Measurements from ENCODE around the gene BMF.
"Not testable (repeated sequence)": the region's sequence is repeated elsewhere in the genome, so short reads cannot be mapped to it uniquely, and the experiment has no call there.

BMF gene

DNA sequence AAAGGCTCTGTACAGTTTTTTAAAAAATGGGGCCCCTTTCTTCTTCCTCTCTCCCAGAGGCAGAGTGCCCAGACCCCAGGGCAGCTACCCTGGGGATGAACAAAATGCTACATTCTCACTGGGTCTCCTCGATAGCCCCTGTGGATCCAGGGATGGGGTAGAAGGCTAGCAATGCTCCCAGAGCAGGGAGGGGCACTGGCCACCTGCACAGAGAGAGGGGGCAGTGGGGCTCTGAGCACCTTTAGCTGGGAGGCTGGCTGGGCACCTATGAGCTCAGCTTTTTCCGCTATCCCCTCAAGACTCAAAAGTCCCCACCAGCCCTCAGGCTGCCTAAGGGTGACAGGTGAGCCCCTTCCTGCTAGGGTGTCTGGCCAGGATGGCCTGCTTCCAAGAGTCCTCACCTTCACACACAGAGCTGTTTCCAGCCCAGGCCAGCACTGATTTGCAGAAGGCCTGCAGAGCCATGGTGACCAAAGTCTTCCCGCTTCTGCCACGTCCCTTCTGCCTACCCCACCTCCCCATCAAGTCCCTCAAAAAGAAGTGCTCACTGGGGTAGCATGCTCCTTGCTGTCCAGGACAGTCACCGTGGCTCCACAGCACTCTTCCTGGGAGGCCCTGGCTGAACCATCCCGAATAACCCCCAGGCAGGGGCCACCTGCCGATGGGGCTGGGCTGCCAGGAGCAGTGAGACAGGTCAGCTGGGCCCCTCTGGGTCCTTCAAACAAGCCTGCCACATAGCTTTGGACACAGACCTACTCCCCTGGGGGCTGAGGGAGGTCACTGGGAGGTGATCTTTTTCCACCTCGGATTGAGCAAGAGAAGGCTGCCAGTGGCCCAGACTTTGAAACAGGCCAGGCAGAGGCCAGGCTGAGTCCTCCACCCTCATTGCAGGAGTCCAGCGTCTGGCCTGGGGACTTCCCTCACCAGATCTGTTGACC, 20.4 kb downstream of the BMF start:
- DNase-seq (ENCODE audit: low read depth) = peak; percentile 63

GRCh38 chr15:40087068-40087810, 21.4 kb downstream of the BMF start:
- DNase-seq (ENCODE audit: low read depth) = peak; percentile 30

GRCh38 chr15:40085266-40085665, 23.4 kb downstream of the BMF start:
- peak; percentile 56 for DNase-seq (ENCODE audit: low read depth)

DNA sequence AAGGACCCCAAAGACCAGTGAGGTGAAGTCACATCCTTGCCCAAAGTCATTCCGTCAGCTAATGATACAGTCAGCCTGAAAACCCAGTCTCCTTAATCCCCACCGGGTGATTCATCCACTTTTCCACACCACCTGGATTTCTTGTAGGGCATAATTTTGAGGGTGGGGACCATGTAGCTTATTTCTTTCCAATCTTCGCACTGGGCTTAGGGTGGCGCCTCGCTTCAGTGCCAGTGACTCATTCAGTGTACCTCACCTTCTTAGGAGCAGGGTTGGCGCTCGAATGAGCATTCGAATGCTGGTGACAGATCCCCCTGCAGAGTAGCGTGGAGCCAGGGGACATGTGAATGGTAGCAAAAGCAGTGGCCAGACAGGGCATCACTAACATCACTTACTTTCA, 24.0 kb downstream of the BMF start:
- no peak for DNase-seq (ENCODE audit: low read depth)

- DNase-seq (ENCODE audit: low read depth) = no peak
Observed at GRCh38 chr15:40082195-40082883, 26.3 kb downstream of the BMF start.

DNA sequence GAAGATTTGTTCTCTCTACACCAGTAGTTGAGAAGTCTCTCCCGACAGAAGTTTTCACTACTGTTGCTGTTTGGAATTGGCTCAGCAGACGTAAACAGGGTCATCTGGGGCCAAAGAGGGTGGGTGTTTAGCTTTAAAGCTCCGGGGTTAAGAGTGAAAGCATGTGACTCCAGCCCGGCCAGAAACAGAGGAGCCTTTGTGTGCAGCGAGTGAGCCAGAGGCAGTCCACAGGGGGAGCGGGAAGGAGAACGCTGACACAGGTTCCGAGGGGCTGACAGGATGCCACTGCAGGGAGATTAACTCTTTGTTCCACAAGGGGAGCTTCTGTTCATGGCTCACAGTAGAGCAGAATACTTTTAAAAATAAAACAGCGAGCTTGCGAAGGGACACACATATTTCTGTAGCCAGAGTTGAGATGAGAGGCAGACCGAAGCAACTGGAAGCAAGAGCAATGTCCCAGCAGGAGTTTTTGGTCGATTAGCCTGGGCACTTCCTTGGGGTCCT, 26.9 kb downstream of the BMF start:
- DNase-seq (ENCODE audit: low read depth) = peak; percentile 75

GRCh38 chr15:40080847-40081246, 27.8 kb downstream of the BMF start:
- no peak for DNase-seq (ENCODE audit: low read depth)

GRCh38 chr15:40080104-40080503, 28.6 kb downstream of the BMF start:
- no peak for DNase-seq (ENCODE audit: low read depth)

DNA sequence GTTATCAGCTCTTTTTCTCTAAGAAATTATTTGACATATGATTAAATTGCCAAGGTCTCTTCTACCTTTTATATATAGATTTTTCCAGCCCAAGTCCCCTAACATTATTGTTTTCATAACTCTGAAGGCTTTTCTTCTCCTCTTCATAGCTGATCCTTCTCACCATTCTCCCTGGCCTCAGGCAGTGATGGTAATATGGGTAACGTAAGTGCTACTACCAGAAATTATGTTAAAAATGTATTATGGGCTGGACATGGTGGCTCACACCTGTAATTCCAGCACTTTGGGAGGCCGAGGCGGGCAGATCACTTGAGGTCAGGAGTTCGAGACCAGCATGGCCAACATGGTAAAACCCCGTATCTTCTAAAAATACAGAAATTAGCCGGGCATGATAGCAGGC, 29.2 kb downstream of the BMF start:
- DNase-seq (ENCODE audit: low read depth) = no peak

DNA sequence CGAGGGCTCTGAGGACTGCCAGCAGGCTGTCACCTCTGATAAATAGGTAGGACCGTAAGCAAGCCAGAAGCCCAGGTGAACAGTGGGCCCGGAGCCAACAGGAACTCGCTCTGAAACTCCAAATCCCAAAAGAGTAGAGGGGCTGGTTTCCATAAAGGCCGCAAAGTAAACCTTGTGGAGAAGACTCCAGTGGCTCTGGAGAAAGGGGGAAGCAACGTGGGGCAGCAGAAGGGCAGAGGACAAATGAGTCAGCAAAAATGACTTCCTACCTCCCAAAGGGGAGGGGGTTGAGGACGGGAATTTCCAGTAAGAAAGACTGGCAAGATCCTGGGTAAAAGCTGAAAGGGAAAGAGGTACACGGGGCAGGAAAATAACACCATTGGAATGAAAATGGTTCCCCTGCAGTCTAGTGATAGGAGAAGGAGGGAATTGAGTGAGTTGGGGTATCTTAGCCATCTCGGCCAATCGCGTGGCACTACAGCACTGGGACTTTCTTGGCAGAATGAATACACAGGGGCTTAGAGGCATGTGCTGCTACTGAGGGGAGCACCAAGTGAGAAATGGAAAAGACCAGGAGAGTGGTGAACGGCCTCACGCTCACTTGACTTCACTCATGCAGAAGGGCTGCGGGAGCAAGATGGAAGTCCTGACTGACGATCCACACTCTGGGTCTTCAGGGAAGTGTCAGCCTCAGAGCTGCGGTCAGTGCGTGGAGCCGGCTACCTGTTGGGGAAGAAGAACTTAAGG, 33.2 kb downstream of the BMF start:
- no peak for DNase-seq (ENCODE audit: low read depth)

DNA sequence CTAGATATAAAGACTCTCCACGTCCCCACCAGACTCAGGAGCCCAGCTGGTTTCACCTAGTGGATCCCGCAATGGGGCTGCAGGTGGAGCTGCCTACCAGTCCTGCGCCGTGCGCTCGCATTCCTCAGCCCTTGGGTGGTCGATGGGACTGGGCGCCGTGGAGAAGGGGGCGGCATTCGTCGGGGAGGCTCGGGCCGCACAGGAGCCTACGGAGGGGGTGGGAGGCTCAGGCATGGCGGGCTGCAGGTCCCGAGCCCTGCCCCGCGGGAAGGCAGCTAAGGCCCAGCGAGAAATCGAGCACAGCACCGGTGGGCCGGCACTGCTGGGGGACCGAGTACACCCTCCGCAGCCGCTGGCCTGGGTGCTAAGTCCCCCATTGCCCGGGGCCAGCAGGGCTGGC, 34.0 kb downstream of the BMF start:
- DNase-seq (ENCODE audit: low read depth) = not testable (repeated sequence)

- DNase-seq (ENCODE audit: low read depth) = peak; percentile 62
Observed at GRCh38 chr15:40073716-40074490, 34.8 kb downstream of the BMF start.

GRCh38 chr15:40072216-40072990, 36.3 kb downstream of the BMF start:
- no peak for DNase-seq (ENCODE audit: low read depth)

DNA sequence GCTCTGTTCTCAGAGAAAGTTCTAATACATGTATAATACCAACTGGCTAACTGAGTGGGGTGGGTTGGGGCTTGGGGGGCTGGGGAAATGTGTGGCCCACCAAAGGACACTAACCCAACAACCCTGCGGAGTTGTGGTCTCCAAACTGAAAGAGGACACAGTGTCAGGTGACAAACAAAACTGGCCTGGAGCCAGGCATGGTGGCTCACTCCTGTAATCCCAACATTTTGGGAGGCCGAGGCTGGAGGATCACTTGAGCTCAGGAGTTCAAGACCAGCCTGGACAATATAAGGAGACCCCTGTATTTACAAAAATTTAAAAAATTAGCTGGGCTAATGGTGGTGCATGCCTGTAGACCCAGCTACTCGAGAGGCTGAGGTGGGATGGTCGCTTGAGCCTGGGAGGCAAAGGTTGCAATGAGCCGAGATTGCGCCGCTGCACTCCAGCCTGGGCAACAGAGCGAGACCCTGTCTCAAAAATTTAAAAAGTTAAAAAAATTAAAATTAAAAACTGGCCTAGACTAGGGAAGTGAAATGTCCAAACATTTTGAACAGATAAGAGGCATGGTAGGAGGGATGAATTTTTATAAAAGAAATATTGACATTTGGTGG, 38.0 kb downstream of the BMF start:
- DNase-seq (ENCODE audit: low read depth) = no peak

GRCh38 chr15:40070166-40070557, 38.5 kb downstream of the BMF start:
- no peak for DNase-seq (ENCODE audit: low read depth)

DNA sequence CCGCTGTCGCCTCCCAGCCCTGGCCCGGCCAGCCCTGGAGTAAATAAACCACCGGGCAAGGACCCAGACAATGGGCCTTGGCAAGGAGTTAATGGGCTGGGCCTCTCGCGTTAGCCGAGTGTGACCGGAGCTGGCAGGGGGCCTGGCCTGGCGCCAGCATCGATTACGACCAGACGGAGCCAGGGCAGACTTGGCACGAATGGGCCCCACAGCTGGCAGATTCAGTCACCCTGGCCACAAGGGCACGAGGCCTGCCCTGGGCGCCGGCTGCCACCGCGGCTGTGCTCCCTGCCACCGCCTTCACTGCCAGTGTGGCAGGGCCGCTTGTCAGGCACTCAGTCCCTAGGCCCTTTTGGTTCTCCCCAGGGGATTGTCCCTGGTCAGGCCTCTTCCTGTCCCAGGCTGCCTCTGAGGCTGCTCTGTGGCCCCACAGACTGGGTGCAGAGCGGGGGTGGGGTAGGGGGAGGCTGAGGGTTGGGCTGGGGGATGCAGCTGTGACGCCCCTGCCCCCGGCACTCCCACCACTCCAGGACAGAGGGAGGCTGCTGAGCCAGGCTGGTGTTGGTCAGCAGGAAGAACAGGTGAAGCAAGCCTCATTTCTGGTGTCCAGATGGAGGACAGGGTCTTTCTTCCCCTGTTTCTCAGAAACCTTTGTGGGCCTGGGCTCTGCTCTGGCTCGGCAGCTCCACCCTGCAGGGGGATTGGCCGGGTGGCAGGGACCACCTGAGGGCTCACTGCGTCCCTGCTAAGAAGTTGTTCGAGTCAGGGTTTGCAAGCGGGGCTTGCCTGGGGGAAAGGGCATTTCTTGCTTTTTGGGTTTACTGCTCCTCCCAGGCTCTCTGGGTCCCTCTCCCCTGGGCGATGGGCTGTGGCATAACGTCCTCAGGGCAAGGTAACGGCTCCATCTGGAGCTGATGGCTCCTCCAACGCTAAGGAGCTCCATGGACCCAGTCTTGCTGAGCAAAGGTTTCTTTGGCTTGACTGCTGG, 39.2 kb downstream of the BMF start:
- no peak for DNase-seq (ENCODE audit: low read depth)

DNA sequence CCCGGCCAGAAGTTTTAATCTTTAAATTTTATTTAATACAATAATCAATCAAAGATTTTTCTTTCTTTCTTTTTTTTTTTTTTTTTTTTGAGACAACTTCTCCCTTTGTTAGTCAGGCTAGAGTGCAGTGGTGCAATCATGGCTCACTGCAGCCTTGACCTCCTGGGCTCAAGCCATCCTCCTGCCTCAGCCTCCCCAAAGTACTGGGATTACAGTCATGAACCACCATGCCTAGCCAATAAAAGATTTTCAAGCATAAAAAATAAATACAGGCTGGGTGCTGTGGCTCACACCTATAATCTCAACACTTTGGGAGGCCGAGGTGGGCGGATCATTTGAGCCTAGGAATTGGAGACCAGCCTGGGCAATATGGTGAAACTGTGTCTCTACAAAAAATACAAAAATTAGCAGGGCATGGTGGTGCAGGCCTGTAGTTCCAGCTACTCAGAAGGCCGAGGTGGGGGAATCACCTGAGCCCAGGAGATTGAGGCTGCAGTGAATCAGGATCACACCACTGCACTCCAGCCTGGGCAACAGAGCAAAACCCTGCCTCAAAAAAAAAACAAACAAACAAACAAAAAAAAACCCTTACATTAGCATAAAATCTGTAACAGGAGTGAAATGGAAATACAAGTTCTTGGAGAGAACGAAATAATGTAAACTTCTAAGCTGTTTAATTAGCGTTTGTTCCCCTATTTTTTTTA, 40.6 kb downstream of the BMF start:
- DNase-seq (ENCODE audit: low read depth) = no peak

DNA sequence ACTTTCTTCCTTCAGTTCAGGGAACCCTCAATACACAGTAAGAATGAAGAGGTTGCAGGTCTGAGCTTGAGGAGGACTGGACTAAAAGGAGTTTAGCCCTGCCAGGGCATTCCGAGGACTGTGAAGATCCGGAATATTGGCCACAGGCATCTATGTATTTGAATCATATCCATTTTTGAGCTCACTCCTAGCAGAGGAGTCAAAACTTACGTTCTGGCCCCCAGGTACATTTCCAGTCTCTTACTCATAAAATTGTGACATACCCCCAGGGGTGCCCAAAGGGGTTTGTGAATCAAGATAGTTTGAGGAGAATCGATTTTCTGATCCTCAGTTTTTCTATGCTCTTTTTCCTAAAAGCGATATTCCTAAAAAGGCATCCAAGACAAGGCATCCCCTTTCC, 42.1 kb downstream of the BMF start:
- DNase-seq (ENCODE audit: low read depth) = no peak
